GM15510 (cell line): ENCODE measurements around the gene KSR2.

Experiments
- POLR2A ChIP-seq: IDR thresholded peaks from 3 replicates; pipeline ENCODE4 v1.6.1; 2011; ENCODE audit warnings: borderline replicate concordance; ENCODE audit not compliant: insufficient read length; ENCODE audit errors: extremely low read depth

The KSR2 gene

GRCh38 chr12:117790198-117790597 is 178.6 kb downstream of the KSR2 start:
- TF ChIP-seq POLR2A: no peak

GRCh38 chr12:117789195-117789912 is 179.4 kb downstream of the KSR2 start:
- no peak for TF ChIP-seq POLR2A

DNA sequence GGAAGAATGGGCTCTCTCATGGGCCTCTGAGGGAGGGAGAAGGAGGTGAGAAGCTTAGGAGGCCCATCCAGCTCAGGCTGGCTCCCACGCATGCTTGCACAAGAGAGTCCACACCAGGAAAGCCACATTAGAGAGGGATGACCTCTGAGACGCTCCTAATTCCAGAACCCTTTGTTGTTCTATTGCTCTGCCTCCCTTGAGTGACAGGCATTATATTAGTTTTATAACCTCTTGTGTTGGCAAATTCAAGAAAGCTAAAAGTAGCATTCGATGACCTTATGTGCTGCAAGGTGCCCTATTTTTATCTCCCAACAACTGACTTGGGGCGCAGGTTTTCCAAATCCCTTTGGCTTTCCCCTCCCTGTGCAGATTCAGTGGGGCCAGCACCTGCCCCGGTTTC is 190.1 kb downstream of the KSR2 start:
- TF ChIP-seq POLR2A: no peak

- no peak for TF ChIP-seq POLR2A
Observed at GRCh38 chr12:117774941-117775775, 193.6 kb downstream of the KSR2 start.

DNA sequence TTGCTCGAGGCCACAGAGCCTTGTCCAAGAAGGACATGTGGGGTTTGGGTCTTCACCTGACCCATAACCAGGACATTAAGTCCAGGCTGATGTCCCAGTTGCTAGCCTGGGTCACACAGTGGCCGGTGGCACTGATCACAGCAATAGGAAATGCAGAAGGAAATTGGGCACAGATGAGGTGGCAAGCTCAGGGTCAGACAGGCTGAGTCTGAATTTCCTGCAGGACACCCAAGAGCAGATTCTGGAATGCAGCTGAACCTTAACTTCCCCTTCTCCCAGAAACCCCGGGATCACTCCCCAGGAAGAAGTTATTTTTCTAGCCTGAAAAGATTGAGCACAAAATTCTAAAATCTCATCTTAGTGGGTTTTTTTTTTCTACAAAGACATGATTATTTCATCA is 199.9 kb downstream of the KSR2 start:
- TF ChIP-seq POLR2A: no peak

GRCh38 chr12:117766008-117766407 is 202.8 kb downstream of the KSR2 start:
- no peak for TF ChIP-seq POLR2A

DNA sequence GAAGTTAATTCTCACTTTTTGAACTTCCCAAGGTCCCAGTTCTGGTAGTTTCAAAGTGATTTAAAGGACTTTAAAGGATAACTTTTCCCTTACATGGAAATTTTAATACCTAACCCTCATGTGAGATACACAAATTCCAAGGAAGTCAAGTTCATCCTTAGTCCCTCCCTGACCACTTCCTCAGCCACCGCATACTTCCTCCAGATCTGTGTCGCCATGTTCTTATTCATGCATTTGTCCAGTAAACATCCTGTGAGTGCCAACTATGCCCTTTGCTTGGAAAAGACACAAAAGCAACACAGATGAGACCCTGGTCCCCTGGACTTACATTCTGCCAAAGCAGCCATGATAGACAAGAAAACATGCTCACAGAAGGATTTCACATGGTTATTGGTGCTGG is 206.6 kb downstream of the KSR2 start:
- TF ChIP-seq POLR2A: no peak

- TF ChIP-seq POLR2A: no peak
Observed at GRCh38 chr12:117761528-117762100, 207.2 kb downstream of the KSR2 start.

GRCh38 chr12:117760990-117761389 is 207.8 kb downstream of the KSR2 start:
- TF ChIP-seq POLR2A: no peak

GRCh38 chr12:117750657-117751056 is 218.1 kb downstream of the KSR2 start:
- no peak for TF ChIP-seq POLR2A

GRCh38 chr12:117749431-117749830 is 219.4 kb downstream of the KSR2 start:
- no peak for TF ChIP-seq POLR2A

- TF ChIP-seq POLR2A: no peak
Observed at GRCh38 chr12:117744418-117744817, 224.4 kb downstream of the KSR2 start.

GRCh38 chr12:117743761-117744160 is 225.0 kb downstream of the KSR2 start:
- no peak for TF ChIP-seq POLR2A

DNA sequence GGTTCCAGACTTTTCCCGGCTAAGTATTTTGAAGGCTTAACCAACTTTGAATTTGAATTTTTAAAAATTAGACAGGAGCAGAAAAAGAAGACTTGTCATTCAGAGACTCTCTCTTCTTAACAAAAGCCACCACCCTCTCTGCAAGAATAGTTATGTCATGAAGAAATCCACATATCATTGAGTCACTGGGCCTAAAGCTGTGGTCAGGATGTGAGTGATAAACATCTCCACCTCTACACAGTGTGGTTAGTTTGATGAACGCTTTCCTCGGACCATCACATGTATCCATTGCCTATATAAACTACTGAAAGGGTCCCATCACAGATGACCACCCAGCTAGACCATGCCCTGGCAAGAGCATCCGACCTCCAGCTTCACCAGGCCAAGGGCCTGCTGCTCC is 226.1 kb downstream of the KSR2 start:
- no peak for TF ChIP-seq POLR2A

- TF ChIP-seq POLR2A: no peak
Observed at GRCh38 chr12:117738233-117738632, 230.6 kb downstream of the KSR2 start.

DNA sequence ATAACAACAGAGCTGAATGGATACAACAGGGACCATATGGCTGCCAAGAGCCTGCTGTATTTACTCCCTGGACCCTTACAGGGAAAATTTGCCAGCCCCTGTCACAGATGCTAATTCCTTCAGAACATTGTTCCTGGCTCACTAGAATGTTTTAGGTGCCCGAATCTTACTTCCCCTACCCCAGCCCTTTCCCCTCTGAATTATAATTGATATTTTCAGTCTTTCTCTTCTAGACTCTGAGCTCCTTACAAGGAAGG is 235.3 kb downstream of the KSR2 start:
- TF ChIP-seq POLR2A: no peak

DNA sequence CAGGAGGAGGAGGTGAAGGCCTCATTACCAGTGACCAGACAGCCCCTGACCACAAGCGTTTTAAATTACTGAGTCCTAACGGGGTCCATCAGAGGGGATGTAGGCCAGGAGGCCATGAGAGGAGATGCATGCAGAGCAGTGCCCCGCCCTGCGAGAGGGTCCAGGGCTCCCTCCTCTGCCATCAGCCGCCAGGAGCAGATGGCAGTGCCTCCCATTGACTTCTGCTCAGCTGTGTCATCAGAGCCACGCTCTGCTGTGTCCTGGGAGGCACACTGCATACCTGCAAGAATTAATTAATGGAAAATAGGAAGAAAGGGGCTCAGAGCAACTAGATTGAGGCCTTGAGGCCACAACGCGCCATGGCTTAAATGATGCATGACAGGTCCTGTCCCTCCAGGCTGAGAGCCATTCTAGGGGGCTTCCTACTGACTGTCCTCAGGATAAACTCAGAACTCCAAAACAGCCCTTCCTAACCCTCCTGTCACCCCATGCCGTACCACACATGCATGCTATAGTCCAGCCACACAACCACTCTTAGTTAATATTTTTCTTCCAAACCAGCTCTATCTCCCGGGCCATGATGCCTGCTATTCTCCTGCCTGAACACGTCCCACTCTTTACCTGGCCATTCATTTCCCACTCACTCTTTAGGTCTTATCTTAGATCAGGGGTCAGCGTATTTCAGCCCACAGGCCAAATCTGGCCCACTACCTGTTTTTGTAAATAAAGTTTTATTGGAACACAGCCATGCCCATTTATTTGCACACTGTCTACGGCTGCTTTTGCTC is 235.8 kb downstream of the KSR2 start:
- no peak for TF ChIP-seq POLR2A
